Measurements from ENCODE around the gene TGM4. TPM values are rescaled to one million over a fixed set of nuclear protein-coding genes. Genes with fewer than 3 reads are reported as not detected.

TGM4 gene
- total and polyA plus RNA-seq, 10 of the 15 experiments (the other 5 are each of a cell fraction or from before 2014, with no cell fraction given): not detected

GRCh38 chr3:44931791-44932190 is 57.4 kb downstream of the TGM4 start:
- H3K36me3 ChIP-seq (ENCODE audit: control insufficient read depth in 2 of 2, insufficient read depth in 2 of 2, low read length in 1 of 2): peaks cover 3 to 21% of the 10 kb centered on the region in 2 experiments; a peak in 3 of 4 replicates

GRCh38 chr3:44932271-44932670 is 57.9 kb downstream of the TGM4 start:
- DNase-seq (ENCODE audit: low read depth, low spot score) (no peak), FAIRE-seq (no peak), ATAC-seq (no peak)
- H3K4me2 ChIP-seq (ENCODE audit: control insufficient read depth, insufficient read depth): no peak overlapping the region
- no peak overlapping the region for H3K4me3 ChIP-seq
- no peaks in the 10 kb centered on the region for H3K9me3 ChIP-seq (replicated peaks; ENCODE audit: control insufficient read depth, insufficient read depth, low read length)
- intact Hi-C loops (cut with micrococcal nuclease; ENCODE audit: unreplicated experiment) (no loop called here), in situ Hi-C loops (cut with MboI) (no loop called here)
- H3K4me1 ChIP-seq (ENCODE audit: control insufficient read depth, insufficient read depth, low read length): no peaks in the 10 kb centered on the region
- H2AFZ ChIP-seq (ENCODE audit: control insufficient read depth, low read depth, low read length): no peak overlapping the region
- WGBS (ENCODE audit: insufficient coverage, insufficient replicate concordance, low lambda C conversion rate, missing lambda C conversion rate): 72% methylated on average over 2 of the region's 2 CpGs
- ChIA-PET RAD21 (ENCODE audit: unreplicated experiment) (no interaction called here), SMC1A (ENCODE audit: uncharacterized antibody, unreplicated experiment) (no interaction called here), CTCF (no interaction called here), POLR2A (no interaction called here)
- no peaks in the 10 kb centered on the region for H3K27me3 ChIP-seq (replicated peaks in 1 of 2; ENCODE audit: control insufficient read depth in 2 of 2, insufficient read depth in 2 of 2, low read length in 1 of 2)
- H3K36me3 ChIP-seq (ENCODE audit: control insufficient read depth in 2 of 2, insufficient read depth in 2 of 2, low read length in 1 of 2): peaks cover 3 to 20% of the 10 kb centered on the region in 2 experiments; a peak in 3 of 4 replicates
- TF ChIP-seq SUZ12 (IDR thresholded peaks at IDR 0.05; ENCODE audit: unreplicated experiment) (no peak), BCL3 (IDR thresholded peaks at IDR 0.05; ENCODE audit: borderline replicate concordance, insufficient read depth, low read depth, low read length, poor library complexity, severe bottlenecking) (no peak), NFIC (IDR thresholded peaks at IDR 0.05; ENCODE audit: low read depth, low read length) (no peak)
- H4K20me1 ChIP-seq (ENCODE audit: control insufficient read depth, insufficient read depth): no peaks in the 10 kb centered on the region
- H3K27ac ChIP-seq (ENCODE audit: control insufficient read depth, insufficient read depth): no peak overlapping the region
- H3K79me2 ChIP-seq (ENCODE audit: control insufficient read depth, insufficient read depth, low read length): no peaks in the 10 kb centered on the region
- BruUV-seq (replicated peaks): no TSS peak
- H3K9ac ChIP-seq (ENCODE audit: control insufficient read depth, insufficient read depth, low read length): no peak overlapping the region

More at GRCh38 chr3:44931791-44932190, 57.4 kb downstream of the TGM4 start:
- H3K27ac ChIP-seq (ENCODE audit: control insufficient read depth, insufficient read depth): no peak overlapping the region
- no TSS peak for BruUV-seq (replicated peaks)
- intact Hi-C loops (cut with micrococcal nuclease; ENCODE audit: unreplicated experiment): no loop called here
- H3K9ac ChIP-seq (ENCODE audit: control insufficient read depth, insufficient read depth, low read length): no peak overlapping the region
- H3K9me3 ChIP-seq (replicated peaks; ENCODE audit: control insufficient read depth, insufficient read depth, low read length): no peaks in the 10 kb centered on the region
- no peak overlapping the region for H3K4me2 ChIP-seq (ENCODE audit: control insufficient read depth, insufficient read depth)
- H2AFZ ChIP-seq (ENCODE audit: control insufficient read depth, low read depth, low read length): no peak overlapping the region
- FAIRE-seq (no peak), ATAC-seq (no peak), DNase-seq (ENCODE audit: low read depth, low spot score) (no peak)
- ChIA-PET RAD21 (ENCODE audit: unreplicated experiment) (no interaction called here), SMC1A (ENCODE audit: uncharacterized antibody, unreplicated experiment) (no interaction called here), POLR2A (no interaction called here), CTCF (no interaction called here)
- 93% methylated on average over 2 of the region's 2 CpGs for WGBS (ENCODE audit: insufficient coverage, insufficient replicate concordance, low lambda C conversion rate, missing lambda C conversion rate)
- H4K20me1 ChIP-seq (ENCODE audit: control insufficient read depth, insufficient read depth): no peaks in the 10 kb centered on the region
- TF ChIP-seq, protein P1, sequence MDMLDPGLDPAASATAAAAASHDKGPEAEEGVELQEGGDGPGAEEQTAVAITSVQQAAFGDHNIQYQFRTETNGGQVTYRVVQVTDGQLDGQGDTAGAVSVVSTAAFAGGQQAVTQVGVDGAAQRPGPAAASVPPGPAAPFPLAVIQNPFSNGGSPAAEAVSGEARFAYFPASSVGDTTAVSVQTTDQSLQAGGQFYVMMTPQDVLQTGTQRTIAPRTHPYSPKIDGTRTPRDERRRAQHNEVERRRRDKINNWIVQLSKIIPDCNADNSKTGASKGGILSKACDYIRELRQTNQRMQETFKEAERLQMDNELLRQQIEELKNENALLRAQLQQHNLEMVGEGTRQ (IDR thresholded peaks at IDR 0.05; ENCODE audit: borderline replicate concordance, low read depth, low read length): no peak
- TF ChIP-seq ZNF217 (IDR thresholded peaks at IDR 0.05): no peak
- no peaks in the 10 kb centered on the region for H3K79me2 ChIP-seq (ENCODE audit: control insufficient read depth, insufficient read depth, low read length)
- H3K4me3 ChIP-seq: no peak overlapping the region
- H3K4me1 ChIP-seq (ENCODE audit: control insufficient read depth, insufficient read depth, low read length): no peaks in the 10 kb centered on the region
- no peaks in the 10 kb centered on the region for H3K27me3 ChIP-seq (replicated peaks in 1 of 2; ENCODE audit: control insufficient read depth in 2 of 2, insufficient read depth in 2 of 2, low read length in 1 of 2)
- in situ Hi-C loops (cut with MboI): no loop called here

All from GM12878 (cell line).